Adrenal gland (tissue), 12 donors: ENCODE measurements around the gene C10orf53. TPM values are rescaled to one million over a fixed set of nuclear protein-coding genes. Genes with fewer than 3 reads are reported as not detected.

Experiments
- DNase-seq, 7 donors: peaks; one replicate each; pipeline ENCODE4 v3.0.0-alpha.2; 2019 to 2020
- H3K27ac ChIP-seq, 5 donors: fragments of 200-600 bp; sonication (generic) in 4 of 5; 1 replicate in 3 of 5; 2 replicates in 2 of 5; pipeline versions ENCODE4 v1.5.1 to v1.8.0; 2016 to 2020; ENCODE audit warnings: mild to moderate bottlenecking in 1 of 5
- H3K27me3 ChIP-seq: fragments of 200-600 bp; 2 replicates; pipeline ENCODE4 v1.8.0; 2021
- H3K36me3 ChIP-seq, 2 donors: fragments of 200-600 bp; replicated peaks in 1 of 2; 1 replicate in 1 of 2; 2 replicates in 1 of 2; pipeline versions ENCODE4 v1.5.1 to v1.8.0; 2018 to 2022
- H3K4me1 ChIP-seq, 2 donors: fragments of 200-600 bp; replicated peaks in 1 of 2; 1 replicate in 1 of 2; 2 replicates in 1 of 2; pipeline versions ENCODE4 v1.5.1 to v1.8.0; 2018 to 2021
- H3K4me3 ChIP-seq, 4 donors: fragments of 200-600 bp; sonication (generic) in 3 of 4; one replicate each; pipeline ENCODE4 v1.5.1; 2016 to 2018
- H3K9me3 ChIP-seq, 3 donors: fragments of 200-600 bp; sonication (generic) in 1 of 3; replicated peaks in 1 of 3; 1 replicate in 2 of 3; 2 replicates in 1 of 3; pipeline versions ENCODE4 v1.5.1 to v1.8.0; 2016 to 2021
- POLR2A ChIP-seq, 2 donors: fragments of 450-650 bp; IDR thresholded peaks; one replicate each; pipeline ENCODE4 v1.6.1; 2017; ENCODE audit warnings: antibody characterized with exemption in 2 of 2, mild to moderate bottlenecking in 2 of 2, moderate library complexity in 1 of 2
- WGBS, 4 donors: extraction: QIAGEN DNeasy Blood & Tissue Kit in 2 of 4; methylation state at CpG; one replicate each; pipeline versions ENCODE4 v1.1.5 to v1.1.7; 2013 to 2017; 5-methylcytosine and 5-hydroxymethylcytosine counted together
- intact Hi-C, 2 donors: fragments of 100-400 bp; cut with DNase I; formaldehyde crosslinking; loops; one replicate each; pipeline versions ENCODE4 v1.14.1 to v1.15.0; 2022 to 2023
- polyA plus RNA-seq, 3 donors: library from polyadenylated mRNA; stranded (reverse); fragments of 200-250 nt in 2 of 3; fragments of 350-450 nt in 1 of 3; fragmentation: Illumina TruSeq in 1 of 3; extraction: RNeasy Lipid Tissue Mini Kit (QIAGEN cat#74804) in 1 of 3; gene quantifications; one replicate each; pipeline ENCODE4 v1.2.3, GENCODE V29; 2013 to 2014
- total RNA-seq, 9 donors: library from RNA; depleted of rRNA in 4 of 9; stranded (reverse); fragments of >200 nt in 4 of 9; fragments of 120-200 nt in 1 of 9; fragmentation: NEBNext Ultra II Directional in 1 of 9; extraction: Animal tissue kit (Norgen Biotek cat#: 25700) in 1 of 9; gene quantifications; one replicate each; pipeline versions ENCODE4 v1.1.0 to v1.2.4, GENCODE V29; 2013 to 2023
- TF ChIP-seq, protein P1 (sequence below), 6 experiments: fragments of 450-650 bp in 4 of 6; fragments of 200-600 bp in 2 of 6; sonication (generic) in 1 of 6; IDR thresholded peaks; 1 replicate in 5 of 6; 2 replicates in 1 of 6; pipeline versions ENCODE4 v1.5.1 to v1.8.0; 2016 to 2021; ENCODE audit warnings: antibody characterized with exemption in 6 of 6, mild to moderate bottlenecking in 2 of 6, moderate library complexity in 1 of 6
- donor health status: healthy with polysubstance abuse.
- donor health status: Bipolar disorder and iron deficiency.
- donor health status: DM: yes; HTN: yes; CAD: no.
- donor health status: DM: no; HTN: no; CAD: no.
- donor health status: DM: no; HTN: no; CAD: no.
- donor health status: DM: yes; HTN: yes; CAD: no.

C10orf53 gene
- total and polyA plus RNA-seq, 12 donors: not detected

DNA sequence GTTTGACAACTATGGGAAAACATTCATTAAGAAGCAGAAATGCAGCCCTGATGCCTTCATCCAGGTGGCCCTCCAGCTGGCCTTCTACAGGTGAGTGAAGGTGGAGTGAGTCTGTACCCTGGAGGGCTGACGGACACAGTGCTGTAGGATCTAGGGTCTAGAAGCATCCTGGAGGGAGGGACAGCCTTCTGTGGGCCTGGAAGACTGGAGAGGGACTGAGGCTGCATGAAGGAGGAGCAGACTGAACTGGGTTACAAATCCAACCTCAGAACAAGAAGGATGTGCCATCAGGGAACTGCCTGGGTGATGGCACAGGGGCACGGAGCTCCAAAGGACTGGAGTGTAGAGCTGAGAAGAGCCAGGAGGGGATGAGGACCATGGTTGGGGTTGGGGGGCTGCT, 27.5 kb upstream of the C10orf53 start:
- H3K4me3 ChIP-seq: no peak overlapping the region
- 68 to 83% (median 76%) methylated on average over 2 of the region's 2 CpGs for WGBS, 4 donors
- H3K36me3 ChIP-seq: no peaks in the 10 kb centered on the region
- no peak for TF ChIP-seq POLR2A (IDR thresholded peaks at IDR 0.05)
- TF ChIP-seq, protein P1, sequence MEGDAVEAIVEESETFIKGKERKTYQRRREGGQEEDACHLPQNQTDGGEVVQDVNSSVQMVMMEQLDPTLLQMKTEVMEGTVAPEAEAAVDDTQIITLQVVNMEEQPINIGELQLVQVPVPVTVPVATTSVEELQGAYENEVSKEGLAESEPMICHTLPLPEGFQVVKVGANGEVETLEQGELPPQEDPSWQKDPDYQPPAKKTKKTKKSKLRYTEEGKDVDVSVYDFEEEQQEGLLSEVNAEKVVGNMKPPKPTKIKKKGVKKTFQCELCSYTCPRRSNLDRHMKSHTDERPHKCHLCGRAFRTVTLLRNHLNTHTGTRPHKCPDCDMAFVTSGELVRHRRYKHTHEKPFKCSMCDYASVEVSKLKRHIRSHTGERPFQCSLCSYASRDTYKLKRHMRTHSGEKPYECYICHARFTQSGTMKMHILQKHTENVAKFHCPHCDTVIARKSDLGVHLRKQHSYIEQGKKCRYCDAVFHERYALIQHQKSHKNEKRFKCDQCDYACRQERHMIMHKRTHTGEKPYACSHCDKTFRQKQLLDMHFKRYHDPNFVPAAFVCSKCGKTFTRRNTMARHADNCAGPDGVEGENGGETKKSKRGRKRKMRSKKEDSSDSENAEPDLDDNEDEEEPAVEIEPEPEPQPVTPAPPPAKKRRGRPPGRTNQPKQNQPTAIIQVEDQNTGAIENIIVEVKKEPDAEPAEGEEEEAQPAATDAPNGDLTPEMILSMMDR (IDR thresholded peaks at IDR 0.05): no peak
- DNase-seq: peak in 1 of 7 donors; percentile 4
- intact Hi-C loops: no loop called here
- no peak overlapping the region for H3K27ac ChIP-seq
- no peaks in the 10 kb centered on the region for H3K4me1 ChIP-seq
- H3K27me3 ChIP-seq: no peaks in the 10 kb centered on the region
- H3K9me3 ChIP-seq: no peaks in the 10 kb centered on the region

DNA sequence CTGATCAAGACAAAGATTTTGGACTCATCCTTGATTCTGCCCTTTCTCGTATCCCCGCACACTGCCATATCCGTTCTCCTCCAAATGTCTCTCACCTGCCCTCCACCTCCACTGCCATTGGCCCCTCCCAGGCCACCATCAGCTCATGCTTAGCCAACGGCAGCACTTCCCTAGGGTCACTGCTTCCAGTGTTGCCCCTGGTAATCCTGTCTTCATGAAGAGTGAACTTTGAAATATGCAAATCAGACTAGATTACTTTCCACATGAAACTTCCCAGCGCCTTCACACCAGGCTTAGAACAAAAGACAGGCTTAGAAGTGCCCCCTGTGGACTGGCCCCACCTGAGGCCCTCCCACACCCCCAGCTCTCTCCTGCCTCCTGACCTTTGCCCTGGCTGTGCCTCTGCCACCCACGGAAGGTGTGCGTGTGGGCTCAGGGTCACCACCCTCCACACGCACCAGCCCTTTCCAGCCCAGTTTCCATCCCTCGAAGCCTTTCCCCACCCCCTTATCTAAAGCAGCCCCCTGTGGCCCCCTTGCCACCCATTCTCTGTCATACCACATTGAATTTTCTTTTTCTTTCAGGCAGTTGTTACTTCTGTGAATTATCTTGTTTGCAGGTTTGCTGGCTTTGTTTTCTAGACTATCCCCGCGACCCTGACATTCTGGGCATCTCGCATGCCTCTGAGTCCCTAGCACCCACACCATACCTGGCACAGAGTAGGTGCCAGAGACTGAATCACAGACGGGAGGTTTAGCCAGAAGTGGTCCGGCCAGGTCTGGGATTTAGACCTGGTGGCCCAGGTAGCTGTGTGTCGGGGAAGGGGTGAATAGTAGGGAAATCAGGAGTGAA, 26.8 kb upstream of the C10orf53 start:
- Histone ChIP-seq H3K27me3 (no peaks in the 10 kb centered on the region), H3K4me3 (no peak overlapping the region), H3K27ac (no peak overlapping the region), H3K9me3 (no peaks in the 10 kb centered on the region), H3K4me1 (no peaks in the 10 kb centered on the region), H3K36me3 (no peaks in the 10 kb centered on the region)
- intact Hi-C loops: no loop called here
- peak in 1 of 7 donors; percentile 7 for DNase-seq
- 63 to 73% (median 71%) methylated on average over 14 to 15 of the region's 15 CpGs for WGBS, 4 donors
- TF ChIP-seq, protein P1 (IDR thresholded peaks at IDR 0.05): no peak
- TF ChIP-seq POLR2A (IDR thresholded peaks at IDR 0.05): no peak

GRCh38 chr10:49653273-49653929, 26.1 kb upstream of the C10orf53 start:
- Histone ChIP-seq H3K36me3 (no peaks in the 10 kb centered on the region), H3K27me3 (no peaks in the 10 kb centered on the region), H3K4me1 (no peaks in the 10 kb centered on the region), H3K9me3 (no peaks in the 10 kb centered on the region), H3K27ac (no peak overlapping the region), H3K4me3 (no peak overlapping the region)
- WGBS, 4 donors: 64 to 90% (median 81%) methylated on average over 8 to 11 of the region's 11 CpGs
- intact Hi-C loops: no loop called here
- no peak for TF ChIP-seq POLR2A (IDR thresholded peaks at IDR 0.05)
- TF ChIP-seq, protein P1 (IDR thresholded peaks at IDR 0.05): no peak
- peak in 1 of 7 donors; percentile 27 for DNase-seq

DNA sequence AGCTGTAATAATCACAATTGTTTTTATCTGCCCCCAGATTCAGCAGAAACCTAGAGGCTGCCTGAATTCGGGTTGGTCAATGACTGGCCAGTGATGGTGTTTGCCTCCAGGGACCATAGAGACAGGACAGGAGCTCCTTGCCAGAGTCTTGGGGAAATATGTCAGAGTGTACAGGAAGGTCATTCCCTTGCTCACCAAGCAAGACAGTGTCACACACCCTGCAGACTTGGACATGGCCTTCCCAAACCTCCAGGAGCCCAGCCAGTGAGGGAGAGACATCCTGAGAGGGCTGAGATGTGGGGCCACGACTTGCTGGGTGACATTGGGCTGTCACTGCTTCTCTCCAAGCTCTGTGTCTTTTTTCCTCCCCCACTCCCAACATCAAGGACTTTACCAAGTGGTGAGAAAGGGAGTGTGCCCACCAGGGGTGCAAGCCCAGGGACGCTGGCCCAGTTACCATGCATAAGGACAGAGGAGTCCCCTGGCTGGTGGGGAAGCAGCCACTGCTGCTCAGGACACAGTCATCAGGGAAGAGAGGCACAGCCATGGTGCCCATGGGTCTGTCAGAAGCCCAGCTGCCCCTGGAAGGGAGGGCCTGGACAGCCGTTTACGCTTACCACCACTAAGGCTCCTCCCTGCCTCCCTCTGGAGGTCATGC, 25.3 kb upstream of the C10orf53 start:
- WGBS, 4 donors: 48 to 56% (median 51%) methylated on average over 5 of the region's 5 CpGs
- no peaks in the 10 kb centered on the region for H3K36me3 ChIP-seq
- DNase-seq: peak in 1 of 7 donors; percentile 33
- no peak overlapping the region for H3K27ac ChIP-seq
- no peaks in the 10 kb centered on the region for H3K27me3 ChIP-seq
- intact Hi-C loops: no loop called here
- TF ChIP-seq, protein P1 (IDR thresholded peaks at IDR 0.05): no peak
- no peak for TF ChIP-seq POLR2A (IDR thresholded peaks at IDR 0.05)
- no peaks in the 10 kb centered on the region for H3K4me1 ChIP-seq
- H3K9me3 ChIP-seq: no peaks in the 10 kb centered on the region
- H3K4me3 ChIP-seq: no peak overlapping the region
